ENCODE results near the gene TNFAIP8.
A peak's percentile ranks its signal among the peaks of the same experiment; 100 is the strongest.
"Not testable (repeated sequence)": the region's sequence is repeated elsewhere in the genome, so short reads cannot be mapped to it uniquely, and the experiment has no call there.

TNFAIP8 gene

DNA sequence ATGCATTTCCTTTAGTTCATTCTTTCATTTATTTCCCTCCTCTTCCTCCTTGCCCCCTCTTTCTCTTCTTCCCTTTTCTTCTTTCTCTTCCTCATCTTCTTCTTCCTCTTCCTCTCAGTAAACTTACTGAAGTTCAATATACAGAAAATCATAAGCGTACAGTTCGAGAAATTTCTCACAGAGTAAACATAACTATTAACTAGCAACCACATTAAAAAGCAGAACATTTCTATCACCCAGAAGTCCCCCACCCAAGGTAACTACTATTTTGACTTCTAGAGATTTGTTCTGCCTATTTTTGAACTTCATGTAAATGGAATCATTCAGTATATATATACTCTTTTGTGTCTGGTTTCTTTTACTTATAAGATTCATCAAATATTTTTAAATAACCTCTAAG, 48.2 kb downstream of the TNFAIP8 start:
- H2AFZ ChIP-seq (ENCODE audit: low read depth, low read length): no peak overlapping the region
- H3K4me1 ChIP-seq (ENCODE audit: insufficient read depth, low read length): peaks cover 4% of the 10 kb centered on the region
- no peaks in the 10 kb centered on the region for H3K9me3 ChIP-seq (ENCODE audit: low read length)
- no peaks in the 10 kb centered on the region for H3K27me3 ChIP-seq (ENCODE audit: insufficient read depth, low read length)
- no peak overlapping the region for H3K4me3 ChIP-seq (ENCODE audit: low read length)
- H3K36me3 ChIP-seq (ENCODE audit: insufficient read depth, low read length): no peaks in the 10 kb centered on the region

DNA sequence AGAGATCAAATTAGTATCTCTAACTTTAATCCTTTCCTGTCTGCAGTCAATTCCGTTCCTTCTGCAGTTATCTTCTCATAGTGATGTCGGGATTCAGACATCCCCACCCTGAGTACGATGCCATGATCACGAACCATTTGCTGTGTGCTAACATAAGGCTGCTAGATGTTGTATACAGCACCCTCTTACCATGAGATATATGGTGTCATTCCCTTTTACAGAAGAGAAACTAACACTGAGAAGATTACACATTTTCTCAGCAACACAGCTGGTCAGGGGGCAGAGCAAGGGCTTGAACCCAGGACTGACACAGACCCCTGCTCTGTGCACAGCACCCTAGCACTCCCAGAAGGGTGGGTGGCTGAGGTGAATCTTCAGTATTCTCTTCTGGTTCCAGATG, 49.6 kb downstream of the TNFAIP8 start:
- no peaks in the 10 kb centered on the region for H3K9me3 ChIP-seq (ENCODE audit: low read length)
- H3K4me1 ChIP-seq (ENCODE audit: insufficient read depth, low read length): peaks cover 4% of the 10 kb centered on the region
- H2AFZ ChIP-seq (ENCODE audit: low read depth, low read length): no peak overlapping the region
- H3K27me3 ChIP-seq (ENCODE audit: insufficient read depth, low read length): no peaks in the 10 kb centered on the region
- no peak overlapping the region for H3K4me3 ChIP-seq (ENCODE audit: low read length)
- no peaks in the 10 kb centered on the region for H3K36me3 ChIP-seq (ENCODE audit: insufficient read depth, low read length)

DNA sequence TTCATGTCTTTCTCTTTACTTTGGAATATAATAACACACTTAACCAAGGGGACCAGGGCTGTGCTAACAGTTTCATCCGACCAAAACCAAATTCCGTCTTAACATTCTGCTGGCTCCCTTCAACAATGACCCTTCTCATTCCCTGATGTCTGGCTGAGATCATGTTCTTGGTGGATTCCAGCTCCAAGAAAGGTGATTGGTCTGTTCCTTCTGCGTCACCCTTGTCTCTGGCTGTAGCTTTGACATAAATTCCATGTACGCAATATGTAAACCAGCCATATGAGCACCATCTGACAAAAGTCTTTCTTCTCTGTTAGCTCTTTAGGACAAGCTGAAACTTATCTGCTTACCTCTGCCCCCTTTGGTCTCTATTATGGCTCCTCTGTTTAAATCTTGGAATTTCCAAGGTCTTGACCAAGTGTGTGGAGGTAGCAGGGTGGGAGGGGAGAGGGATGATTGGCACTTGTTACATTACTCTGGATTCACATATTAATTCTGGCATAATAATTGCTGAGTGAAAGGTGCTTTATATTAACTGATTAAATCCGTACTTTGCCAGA, 50.8 kb downstream of the TNFAIP8 start:
- no peaks in the 10 kb centered on the region for H3K27me3 ChIP-seq (ENCODE audit: insufficient read depth, low read length)

DNA sequence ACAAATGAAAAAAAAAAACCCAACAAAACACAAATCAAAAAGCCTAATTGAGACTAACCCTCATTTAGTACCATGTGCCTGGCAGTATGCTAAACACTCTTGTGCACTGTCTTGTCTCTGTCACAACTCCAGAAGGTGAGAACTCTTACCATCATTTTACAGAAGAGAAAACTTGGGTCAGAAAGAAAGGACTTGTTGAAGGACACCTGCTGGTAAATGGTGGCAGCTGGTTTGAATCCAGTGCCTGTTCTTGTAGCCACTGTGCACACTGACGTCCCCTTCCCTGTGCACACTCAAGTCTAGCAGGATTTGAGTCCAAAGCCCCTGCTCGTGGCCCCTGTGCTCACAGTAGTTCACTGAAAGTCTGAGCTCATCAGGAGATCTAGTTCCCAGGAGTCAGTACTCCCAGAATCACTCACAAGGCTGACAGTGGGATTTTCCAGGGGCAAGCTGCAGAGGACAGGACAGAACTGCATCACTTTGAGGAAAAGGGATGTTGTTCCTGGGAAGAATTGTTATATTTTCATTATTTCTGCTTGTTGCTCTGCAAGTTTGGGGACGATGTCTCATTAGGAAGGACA, 53.5 kb downstream of the TNFAIP8 start:
- Histone ChIP-seq H2AFZ (ENCODE audit: low read depth, low read length) (no peak overlapping the region), H3K27me3 (ENCODE audit: insufficient read depth, low read length) (no peaks in the 10 kb centered on the region), H3K9me3 (ENCODE audit: low read length) (no peaks in the 10 kb centered on the region), H3K36me3 (ENCODE audit: insufficient read depth, low read length) (no peaks in the 10 kb centered on the region), H3K4me3 (ENCODE audit: low read length) (no peak overlapping the region), H3K4me1 (ENCODE audit: insufficient read depth, low read length) (peaks cover 4% of the 10 kb centered on the region)

More for the DNA sequence above, 50.8 kb downstream of the TNFAIP8 start:
- Histone ChIP-seq H3K36me3 (ENCODE audit: insufficient read depth, low read length) (no peaks in the 10 kb centered on the region), H2AFZ (ENCODE audit: low read depth, low read length) (no peak overlapping the region), H3K4me1 (ENCODE audit: insufficient read depth, low read length) (peaks cover 4% of the 10 kb centered on the region), H3K4me3 (ENCODE audit: low read length) (no peak overlapping the region), H3K9me3 (ENCODE audit: low read length) (no peaks in the 10 kb centered on the region)

DNA sequence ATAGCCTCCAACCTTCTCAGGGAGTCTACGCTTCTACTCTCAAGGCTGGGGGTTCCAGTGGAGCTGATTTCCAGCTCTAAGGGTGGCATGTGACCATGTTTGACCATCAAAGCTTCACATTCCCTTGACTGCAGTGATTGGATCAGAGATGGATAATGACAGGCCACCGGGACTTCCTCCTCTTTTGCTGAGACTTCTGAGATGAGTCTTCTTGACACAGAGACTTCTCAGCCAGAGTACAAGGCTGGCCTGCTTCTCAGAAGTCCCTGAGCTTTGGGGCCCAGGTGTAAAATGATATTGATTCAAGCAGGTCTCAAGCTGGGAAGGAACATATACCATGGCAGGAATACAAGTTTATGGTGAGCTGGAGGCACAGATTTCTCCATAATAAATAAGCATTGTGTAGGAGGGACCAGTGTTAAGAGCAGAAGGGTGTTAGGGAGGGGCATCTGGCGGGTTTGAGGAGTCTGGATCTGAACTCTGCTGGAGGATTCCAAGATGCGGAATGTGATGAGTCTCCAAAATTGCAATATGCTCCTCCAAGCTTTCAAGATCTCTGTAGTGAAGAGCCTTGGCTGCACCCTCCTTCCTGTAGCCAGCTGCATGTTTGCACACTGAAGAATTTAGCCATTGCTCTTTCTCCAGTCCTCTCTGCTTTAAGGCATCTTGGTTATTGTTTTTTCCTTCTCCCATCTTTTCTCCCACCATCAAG, 54.8 kb downstream of the TNFAIP8 start:
- Histone ChIP-seq H3K36me3 (ENCODE audit: insufficient read depth, low read length) (no peaks in the 10 kb centered on the region), H2AFZ (ENCODE audit: low read depth, low read length) (no peak overlapping the region), H3K4me1 (ENCODE audit: insufficient read depth, low read length) (no peaks in the 10 kb centered on the region), H3K4me3 (ENCODE audit: low read length) (no peak overlapping the region), H3K9me3 (ENCODE audit: low read length) (no peaks in the 10 kb centered on the region), H3K27me3 (ENCODE audit: insufficient read depth, low read length) (no peaks in the 10 kb centered on the region)

DNA sequence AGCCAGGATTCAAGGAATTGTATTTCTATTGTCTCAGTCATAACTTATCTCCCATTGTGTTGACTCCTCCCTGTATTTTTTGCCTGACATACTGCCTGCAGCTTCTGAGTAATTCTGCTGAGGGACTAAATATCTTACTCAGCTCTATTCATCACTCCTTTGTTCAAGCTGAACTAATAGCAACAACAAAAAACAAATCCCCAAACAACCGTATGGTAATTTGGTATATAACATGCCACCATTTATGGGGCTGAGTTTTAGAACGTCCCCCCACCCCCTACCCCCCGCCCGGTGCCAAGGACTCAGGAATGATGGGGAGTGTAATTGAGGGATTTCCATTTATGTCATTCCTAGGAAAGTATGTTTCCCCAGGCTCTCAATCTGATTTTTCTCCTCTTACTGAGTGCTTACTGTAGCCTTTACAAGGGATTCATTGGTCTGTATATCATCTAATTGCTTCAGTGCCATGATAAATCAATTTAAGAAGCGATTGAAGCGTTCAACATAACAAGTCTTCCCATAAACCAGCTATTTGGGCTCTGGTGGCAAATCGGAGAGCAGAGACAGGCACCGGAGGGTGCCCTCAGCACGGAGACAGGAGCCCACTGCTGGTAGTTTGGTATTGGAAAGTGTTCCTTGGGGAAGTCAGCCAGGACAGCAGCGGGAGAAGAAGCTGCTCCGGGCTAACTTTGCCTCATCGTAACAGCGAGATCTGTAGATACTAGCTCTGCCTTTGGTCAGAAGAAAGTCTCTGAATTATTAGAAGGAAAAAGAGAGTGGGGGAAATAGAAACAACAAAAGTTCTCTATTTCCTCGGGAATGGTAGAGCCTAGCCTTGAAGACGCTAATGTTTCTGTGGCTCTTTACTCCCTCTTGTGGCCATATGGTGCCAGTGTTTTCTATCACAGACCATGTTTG, 55.8 kb downstream of the TNFAIP8 start:
- Histone ChIP-seq H3K4me3 (ENCODE audit: low read length) (peak overlapping the region; percentile 62), H2AFZ (ENCODE audit: low read depth, low read length) (peak overlapping the region; percentile 93), H3K9me3 (ENCODE audit: low read length) (no peaks in the 10 kb centered on the region), H3K4me1 (ENCODE audit: insufficient read depth, low read length) (no peaks in the 10 kb centered on the region), H3K36me3 (ENCODE audit: insufficient read depth, low read length) (no peaks in the 10 kb centered on the region), H3K27me3 (ENCODE audit: insufficient read depth, low read length) (no peaks in the 10 kb centered on the region)

DNA sequence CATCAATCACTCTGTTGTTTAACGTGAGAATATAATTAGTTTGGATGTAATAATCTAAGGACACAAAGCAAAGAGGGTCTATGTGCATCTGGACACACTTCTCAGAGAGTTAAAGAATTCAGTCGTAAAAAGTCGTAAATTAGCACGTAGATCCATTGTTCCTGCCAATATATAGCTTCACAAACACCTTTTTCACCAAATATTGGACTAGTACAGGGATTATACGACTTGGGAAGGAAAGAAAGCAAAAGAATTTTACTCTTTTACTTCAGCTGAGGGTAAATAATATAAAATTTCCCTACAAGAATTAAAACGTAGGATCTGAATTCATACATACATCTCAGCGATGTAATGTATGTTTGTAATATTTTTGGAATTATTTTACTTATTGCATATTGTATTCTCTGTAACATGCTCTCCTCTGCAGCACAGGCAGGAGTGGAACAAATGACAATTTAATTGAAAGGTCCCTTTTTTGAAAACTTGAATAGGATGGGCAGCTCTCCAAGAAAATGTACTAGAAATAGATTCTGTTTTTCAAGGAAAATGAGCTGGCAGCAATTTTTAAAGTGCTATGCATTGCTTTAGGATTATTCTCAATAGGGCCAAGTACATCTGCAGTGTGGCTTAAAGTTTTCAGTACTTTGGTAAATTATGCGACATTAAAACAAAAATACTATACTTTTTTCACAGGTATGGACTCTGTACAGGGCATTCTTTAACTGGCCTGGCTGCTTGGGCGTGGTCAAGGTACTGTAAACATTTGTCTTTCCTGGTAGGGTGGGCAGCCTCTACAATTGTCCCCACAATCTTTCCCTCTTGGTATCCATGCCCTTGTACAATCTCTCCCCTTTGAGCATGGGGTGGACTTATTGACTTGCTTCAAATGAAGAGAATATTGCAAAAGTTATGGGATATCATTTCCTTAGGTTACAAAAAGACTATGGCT, 56.7 kb downstream of the TNFAIP8 start:
- Histone ChIP-seq H3K27me3 (ENCODE audit: insufficient read depth, low read length) (no peaks in the 10 kb centered on the region), H2AFZ (ENCODE audit: low read depth, low read length) (peak overlapping the region; percentile 93), H3K9me3 (ENCODE audit: low read length) (no peaks in the 10 kb centered on the region), H3K4me3 (ENCODE audit: low read length) (peak overlapping the region; percentile 62), H3K36me3 (ENCODE audit: insufficient read depth, low read length) (no peaks in the 10 kb centered on the region), H3K4me1 (ENCODE audit: insufficient read depth, low read length) (no peaks in the 10 kb centered on the region)

DNA sequence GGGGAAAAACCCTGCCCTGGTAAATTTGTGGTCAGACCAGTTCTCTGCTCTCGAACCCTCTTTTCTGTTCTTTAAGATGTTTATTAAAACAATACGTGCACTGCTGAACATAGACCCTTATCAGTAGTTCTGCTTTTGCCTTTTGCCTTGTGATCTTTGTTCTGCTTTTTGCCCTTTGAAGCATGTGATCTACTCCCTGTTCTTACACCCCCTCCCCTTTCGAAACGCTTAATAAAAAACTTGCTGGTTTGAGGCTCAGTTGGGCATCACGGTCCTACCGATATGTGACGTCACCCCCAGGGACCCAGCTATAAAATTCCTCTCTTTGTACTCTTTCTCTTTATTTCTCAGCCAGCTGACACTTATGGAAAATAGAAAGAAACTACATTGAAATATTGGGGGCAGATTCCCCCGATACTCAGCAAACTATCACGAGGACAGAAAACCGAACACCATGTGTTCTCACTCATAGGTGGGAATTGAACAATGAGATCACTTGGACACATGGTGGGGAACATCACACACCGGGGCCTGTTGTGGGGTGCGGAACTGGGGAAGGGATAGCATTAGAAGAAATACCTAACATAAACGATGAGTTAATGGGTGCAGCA, 58.4 kb downstream of the TNFAIP8 start:
- H3K4me3 ChIP-seq (ENCODE audit: low read length); H3K4me1 ChIP-seq (ENCODE audit: insufficient read depth, low read length); H3K36me3 ChIP-seq (ENCODE audit: insufficient read depth, low read length); H2AFZ ChIP-seq (ENCODE audit: low read depth, low read length); H3K9me3 ChIP-seq (ENCODE audit: low read length); H3K27me3 ChIP-seq (ENCODE audit: insufficient read depth, low read length): not testable (repeated sequence)

DNA sequence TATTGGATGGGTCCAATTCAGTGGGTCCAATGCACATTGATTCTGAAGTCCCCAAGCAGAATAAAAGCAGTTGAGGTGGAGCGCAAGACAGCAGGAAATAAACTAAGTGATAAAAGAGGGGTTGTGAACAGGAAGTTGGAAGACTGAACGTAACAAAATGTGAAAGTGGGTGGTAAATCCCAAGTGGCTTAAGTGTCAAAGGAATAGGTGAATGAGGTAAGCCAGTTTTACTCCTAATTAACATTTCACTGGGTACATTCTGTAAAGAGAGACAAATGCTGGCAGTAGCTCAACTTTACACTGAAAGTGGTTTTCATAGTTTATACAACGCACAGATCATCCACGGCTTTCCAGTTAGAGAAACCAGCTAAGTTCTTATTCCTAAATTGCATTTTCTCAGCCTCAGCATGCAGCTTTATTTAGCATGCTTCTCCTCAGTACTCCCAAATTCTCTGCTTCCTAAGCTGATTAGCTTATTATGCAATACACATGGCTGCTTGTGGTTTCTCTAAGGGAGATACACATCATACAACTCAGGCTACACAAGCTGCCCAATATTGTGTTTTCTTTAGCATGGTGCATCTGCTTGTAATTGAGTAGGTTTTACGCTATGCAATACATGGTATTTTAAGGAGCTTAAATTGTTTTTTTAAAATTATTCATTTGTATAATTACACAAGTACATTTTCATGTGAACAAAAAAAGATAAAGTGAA, 62.2 kb downstream of the TNFAIP8 start:
- H3K4me3 ChIP-seq (ENCODE audit: low read length): no peak overlapping the region
- no peaks in the 10 kb centered on the region for H3K27me3 ChIP-seq (ENCODE audit: insufficient read depth, low read length)

DNA sequence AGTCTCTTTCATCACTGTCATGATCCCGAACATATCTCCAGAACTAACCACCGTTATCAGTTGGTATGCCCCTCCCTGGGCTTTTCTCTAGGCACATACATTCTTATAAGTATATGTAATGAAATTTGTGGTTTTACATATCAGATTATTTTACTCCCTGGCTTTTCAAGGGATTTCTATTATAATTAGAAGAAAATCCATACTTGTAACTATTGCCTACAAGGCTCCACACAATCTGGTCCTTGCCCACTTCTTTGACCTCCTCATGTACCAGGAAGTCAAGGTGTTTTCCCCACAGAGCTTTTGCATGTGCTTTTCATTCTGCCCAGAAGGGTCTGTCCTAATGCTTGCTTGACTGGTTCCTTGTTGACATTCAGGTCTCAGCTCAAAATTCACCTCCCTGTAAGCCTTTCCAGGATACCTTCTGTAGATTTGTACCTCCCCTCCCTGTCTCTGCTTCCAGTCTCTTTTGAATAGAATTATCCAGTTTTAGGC, 62.8 kb downstream of the TNFAIP8 start:
- Histone ChIP-seq H3K4me3 (ENCODE audit: low read length) (no peak overlapping the region), H3K36me3 (ENCODE audit: insufficient read depth, low read length) (no peaks in the 10 kb centered on the region), H3K27me3 (ENCODE audit: insufficient read depth, low read length) (no peaks in the 10 kb centered on the region), H3K4me1 (ENCODE audit: insufficient read depth, low read length) (no peaks in the 10 kb centered on the region), H3K9me3 (ENCODE audit: low read length) (no peaks in the 10 kb centered on the region), H2AFZ (ENCODE audit: low read depth, low read length) (no peak overlapping the region)

More for the DNA sequence above, 62.2 kb downstream of the TNFAIP8 start:
- no peaks in the 10 kb centered on the region for H3K9me3 ChIP-seq (ENCODE audit: low read length)
- no peaks in the 10 kb centered on the region for H3K4me1 ChIP-seq (ENCODE audit: insufficient read depth, low read length)
- no peaks in the 10 kb centered on the region for H3K36me3 ChIP-seq (ENCODE audit: insufficient read depth, low read length)
- H2AFZ ChIP-seq (ENCODE audit: low read depth, low read length): no peak overlapping the region

DNA sequence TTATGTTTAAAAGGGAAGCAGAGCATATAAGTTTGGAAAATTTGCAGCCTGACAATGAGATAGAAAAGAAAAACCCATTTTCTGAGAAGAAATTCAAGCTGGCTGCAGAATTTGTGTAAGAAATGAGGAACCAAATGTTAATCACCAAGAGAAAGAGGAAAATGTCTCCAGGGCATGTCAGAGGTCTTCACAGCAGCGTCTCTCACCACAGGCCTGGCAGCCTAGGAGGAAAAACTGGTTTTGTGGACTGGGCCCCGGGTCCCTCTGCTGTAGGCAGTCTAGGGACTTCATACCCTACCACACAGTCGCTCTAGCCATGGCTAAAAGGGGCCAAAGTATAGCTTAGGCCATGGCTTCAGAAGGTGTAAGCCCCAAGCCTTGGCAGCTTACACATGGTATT, 64.3 kb downstream of the TNFAIP8 start:
- Histone ChIP-seq H3K27me3 (ENCODE audit: insufficient read depth, low read length) (no peaks in the 10 kb centered on the region), H3K4me3 (ENCODE audit: low read length) (no peak overlapping the region), H3K4me1 (ENCODE audit: insufficient read depth, low read length) (no peaks in the 10 kb centered on the region), H2AFZ (ENCODE audit: low read depth, low read length) (no peak overlapping the region), H3K9me3 (ENCODE audit: low read length) (no peaks in the 10 kb centered on the region), H3K36me3 (ENCODE audit: insufficient read depth, low read length) (no peaks in the 10 kb centered on the region)
